D721Med (cell line): ENCODE data around the gene CYSTM1.

ENCODE experiments used
- DNase-seq: peaks from one replicate; pipeline ENCODE4 v3.0.0; 2011; ENCODE audit warnings: low spot score; ENCODE audit not compliant: insufficient read length
- FAIRE-seq: peaks from 2 replicates; lab custom pipeline; 2011; peaks lifted over from hg19 to GRCh38; lab: Jason Lieb, UNC
- CTCF ChIP-seq: IDR thresholded peaks from 2 replicates; pipeline ENCODE4 v1.5.1; 2012; ENCODE audit warnings: mild to moderate bottlenecking, control low read depth; ENCODE audit not compliant: insufficient read depth; ENCODE audit errors: missing control alignments

The CYSTM1 gene

GRCh38 chr5:140217299-140218026, 42.5 kb downstream of the CYSTM1 start:
- no peak for TF ChIP-seq CTCF
- no peak for DNase-seq
- no peak for FAIRE-seq

GRCh38 chr5:140219068-140219991, 44.3 kb downstream of the CYSTM1 start:
- no peak for DNase-seq
- TF ChIP-seq CTCF: no peak
- no peak for FAIRE-seq

GRCh38 chr5:140220032-140220697, 45.2 kb downstream of the CYSTM1 start:
- no peak for FAIRE-seq

GRCh38 chr5:140220698-140221064, 45.7 kb downstream of the CYSTM1 start:
- no peak for DNase-seq
- no peak for TF ChIP-seq CTCF
- FAIRE-seq: no peak

More at GRCh38 chr5:140220032-140220697, 45.2 kb downstream of the CYSTM1 start:
- DNase-seq: no peak
- no peak for TF ChIP-seq CTCF

GRCh38 chr5:140221697-140222223, 46.8 kb downstream of the CYSTM1 start:
- no peak for FAIRE-seq
- no peak for DNase-seq
- no peak for TF ChIP-seq CTCF

GRCh38 chr5:140222416-140222815, 47.4 kb downstream of the CYSTM1 start:
- no peak for FAIRE-seq
- no peak for DNase-seq
- no peak for TF ChIP-seq CTCF
